ENCODE data around the gene NLRC3. TPM values are rescaled to one million over a fixed set of nuclear protein-coding genes. Genes with fewer than 3 reads are reported as not detected.
A peak's percentile ranks its signal among the peaks of the same experiment; 100 is the strongest.
"Not testable (repeated sequence)": the region's sequence is repeated elsewhere in the genome, so short reads cannot be mapped to it uniquely, and the experiment has no call there.

NLRC3 gene
- total and polyA plus RNA-seq, 2 experiments from 2014 or later: 0.11 TPM; not detected in 1

DNA sequence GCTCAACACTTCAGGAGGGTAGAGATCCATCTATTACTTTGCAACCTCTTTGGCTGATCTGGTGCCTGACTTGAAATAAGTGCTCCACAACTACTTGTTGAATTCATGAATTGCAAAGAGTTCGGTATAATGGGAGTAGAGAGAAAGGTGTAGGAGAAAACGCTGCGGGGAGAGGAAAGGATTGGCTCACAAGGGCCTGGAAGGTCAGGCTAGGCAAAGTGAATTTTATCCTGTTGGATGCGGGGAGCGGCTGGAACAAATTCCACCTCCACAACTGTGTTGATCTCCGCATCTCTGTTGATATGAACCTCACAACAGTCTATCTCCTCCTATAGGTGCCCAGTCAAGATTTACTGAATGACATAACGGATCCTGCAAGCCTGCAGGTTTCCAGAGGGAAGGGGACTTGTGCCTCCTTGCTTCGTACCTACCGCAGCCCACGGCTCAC lies 33.5 kb upstream of the NLRC3 start:
- H3K4me1 ChIP-seq (ENCODE audit: insufficient read depth): 0 out of 2 replicates have a peak, but pooled peaks cover 5% of the 10 kb centered on the region
- H3K4me2 ChIP-seq (ENCODE audit: unreplicated experiment): peak overlapping the region; percentile 88
- H3K36me3 ChIP-seq (ENCODE audit: low read depth): no peaks in the 10 kb centered on the region
- no peak for TF ChIP-seq EZH2 (IDR thresholded peaks at IDR 0.05; ENCODE audit: insufficient read depth, poor library complexity, severe bottlenecking)
- TF ChIP-seq EZH2phosphoT487 (IDR thresholded peaks at IDR 0.05; ENCODE audit: insufficient read depth, low read depth): no peak
- peaks cover 40% of the 10 kb centered on the region for H3K79me2 ChIP-seq (ENCODE audit: insufficient read depth)
- peak overlapping the region; percentile 98 for H2AFZ ChIP-seq
- H4K20me1 ChIP-seq (ENCODE audit: insufficient read depth): no peaks in the 10 kb centered on the region
- no peaks in the 10 kb centered on the region for H3K9me3 ChIP-seq (ENCODE audit: low read depth)
- H3F3A ChIP-seq (ENCODE audit: insufficient read depth): no peaks in the 10 kb centered on the region
- in situ Hi-C loops (cut with MboI): no loop called here
- no peaks in the 10 kb centered on the region for H3K27me3 ChIP-seq (replicated peaks; ENCODE audit: insufficient read depth)
- H3K9me2 ChIP-seq (ENCODE audit: insufficient read depth): no peaks in the 10 kb centered on the region
- peak; percentile 48 for DNase-seq
- peak overlapping the region; percentile 81 for H3K9ac ChIP-seq
- H3K4me3 ChIP-seq: peak overlapping the region; percentile 93
- WGBS, 2 experiments (ENCODE audit: low coverage in 1 of 2, low lambda C conversion rate in 2 of 2, missing lambda C conversion rate in 2 of 2): 4 to 8% methylated on average over 10 of the region's 10 CpGs
- H3K27ac ChIP-seq: no peak overlapping the region

DNA sequence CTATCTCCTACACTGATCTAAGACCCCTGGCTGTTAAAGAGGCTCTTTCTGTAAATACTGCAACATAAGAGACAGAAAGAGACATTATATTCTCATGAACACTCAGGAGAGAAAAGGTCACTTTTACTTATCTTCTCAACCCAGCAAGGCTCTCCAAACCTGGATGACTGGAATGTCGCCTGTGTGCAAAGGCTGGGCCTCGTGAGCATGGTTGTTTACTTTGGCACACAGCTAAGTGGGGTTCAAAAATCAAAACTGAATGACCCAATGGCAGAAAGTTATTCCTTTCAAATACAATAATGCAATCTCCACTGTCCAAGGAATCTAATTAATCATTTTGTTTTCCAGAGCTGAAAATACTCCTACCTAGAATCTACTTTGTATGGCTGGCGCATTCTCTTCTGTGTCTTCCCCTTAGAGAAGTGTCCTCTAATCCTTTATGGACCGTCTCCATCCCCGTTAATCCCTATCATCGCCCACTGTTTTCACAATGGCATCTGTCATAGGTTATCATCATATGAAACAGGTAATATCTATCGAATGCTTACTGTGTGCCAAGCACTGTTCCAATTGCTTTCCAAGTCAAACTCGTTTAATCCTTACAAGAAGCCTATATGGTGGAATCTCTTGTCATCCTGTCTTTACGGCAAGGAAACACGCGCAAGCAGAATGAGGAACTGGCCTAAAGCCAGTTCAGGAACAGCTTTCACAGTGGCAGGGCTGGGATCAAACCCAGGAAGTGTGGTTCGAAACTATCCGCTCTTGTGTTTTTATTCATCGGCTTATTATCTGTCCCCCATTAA lies 32.9 kb upstream of the NLRC3 start:
- H3K79me2 ChIP-seq (ENCODE audit: insufficient read depth): peaks cover 34% of the 10 kb centered on the region
- DNase-seq: peak; percentile 15
- no peaks in the 10 kb centered on the region for H3K9me3 ChIP-seq (ENCODE audit: low read depth)
- no peaks in the 10 kb centered on the region for H3F3A ChIP-seq (ENCODE audit: insufficient read depth)
- H3K36me3 ChIP-seq (ENCODE audit: low read depth): no peaks in the 10 kb centered on the region
- no peaks in the 10 kb centered on the region for H4K20me1 ChIP-seq (ENCODE audit: insufficient read depth)
- no peak overlapping the region for H3K27ac ChIP-seq
- H2AFZ ChIP-seq: peak overlapping the region; percentile 98
- in situ Hi-C loops (cut with MboI): no loop called here
- WGBS, 2 experiments (ENCODE audit: low coverage in 1 of 2, low lambda C conversion rate in 2 of 2, missing lambda C conversion rate in 2 of 2): 69 to 70% methylated on average over 14 of the region's 14 CpGs
- TF ChIP-seq EZH2 (IDR thresholded peaks at IDR 0.05; ENCODE audit: insufficient read depth, poor library complexity, severe bottlenecking): no peak
- TF ChIP-seq EZH2phosphoT487 (IDR thresholded peaks at IDR 0.05; ENCODE audit: insufficient read depth, low read depth): no peak
- H3K4me1 ChIP-seq (ENCODE audit: insufficient read depth): 0 out of 2 replicates have a peak, but pooled peaks cover 5% of the 10 kb centered on the region
- no peaks in the 10 kb centered on the region for H3K27me3 ChIP-seq (replicated peaks; ENCODE audit: insufficient read depth)
- peak overlapping the region; percentile 93 for H3K4me3 ChIP-seq
- H3K9ac ChIP-seq: peak overlapping the region; percentile 81
- H3K9me2 ChIP-seq (ENCODE audit: insufficient read depth): no peaks in the 10 kb centered on the region
- peak overlapping the region; percentile 88 for H3K4me2 ChIP-seq (ENCODE audit: unreplicated experiment)

GRCh38 chr16:3608976-3609375 lies 31.8 kb upstream of the NLRC3 start:
- H3K9me2 ChIP-seq (ENCODE audit: insufficient read depth): not testable (repeated sequence)

GRCh38 chr16:3608069-3608468 lies 30.9 kb upstream of the NLRC3 start:
- H3K4me2 ChIP-seq (ENCODE audit: unreplicated experiment): no peak overlapping the region
- H3K9me2 ChIP-seq (ENCODE audit: insufficient read depth): no peaks in the 10 kb centered on the region
- H3K9ac ChIP-seq: no peak overlapping the region
- TF ChIP-seq EZH2 (IDR thresholded peaks at IDR 0.05; ENCODE audit: insufficient read depth, poor library complexity, severe bottlenecking) (no peak), EZH2phosphoT487 (IDR thresholded peaks at IDR 0.05; ENCODE audit: insufficient read depth, low read depth) (no peak)
- 61 to 69% methylated on average over 5 of the region's 5 CpGs for WGBS, 2 experiments (ENCODE audit: low coverage in 1 of 2, low lambda C conversion rate in 2 of 2, missing lambda C conversion rate in 2 of 2)
- H3K4me1 ChIP-seq (ENCODE audit: insufficient read depth): 0 out of 2 replicates have a peak, but pooled peaks cover 5% of the 10 kb centered on the region
- H3K9me3 ChIP-seq (ENCODE audit: low read depth): no peaks in the 10 kb centered on the region
- no peaks in the 10 kb centered on the region for H3F3A ChIP-seq (ENCODE audit: insufficient read depth)
- in situ Hi-C loops (cut with MboI): no loop called here
- H3K79me2 ChIP-seq (ENCODE audit: insufficient read depth): peaks cover 15% of the 10 kb centered on the region
- no peak overlapping the region for H3K27ac ChIP-seq
- no peak overlapping the region for H2AFZ ChIP-seq
- DNase-seq: no peak
- H3K4me3 ChIP-seq: no peak overlapping the region
- H3K27me3 ChIP-seq (replicated peaks; ENCODE audit: insufficient read depth): no peaks in the 10 kb centered on the region
- H4K20me1 ChIP-seq (ENCODE audit: insufficient read depth): no peaks in the 10 kb centered on the region
- no peaks in the 10 kb centered on the region for H3K36me3 ChIP-seq (ENCODE audit: low read depth)

More at GRCh38 chr16:3608976-3609375, 31.8 kb upstream of the NLRC3 start:
- H3K9me3 ChIP-seq (ENCODE audit: low read depth); H4K20me1 ChIP-seq (ENCODE audit: insufficient read depth); H2AFZ ChIP-seq; in situ Hi-C loops (cut with MboI); H3K36me3 ChIP-seq (ENCODE audit: low read depth); H3K4me3 ChIP-seq; H3K27ac ChIP-seq; H3K4me1 ChIP-seq (ENCODE audit: insufficient read depth); H3F3A ChIP-seq (ENCODE audit: insufficient read depth); DNase-seq; H3K27me3 ChIP-seq (replicated peaks; ENCODE audit: insufficient read depth); H3K4me2 ChIP-seq (ENCODE audit: unreplicated experiment); H3K9ac ChIP-seq: not testable (repeated sequence)
- WGBS, 2 experiments (ENCODE audit: low coverage in 1 of 2, low lambda C conversion rate in 2 of 2, missing lambda C conversion rate in 2 of 2): 91% methylated on average over 13 of the region's 13 CpGs
- peaks cover 23% of the 10 kb centered on the region for H3K79me2 ChIP-seq (ENCODE audit: insufficient read depth)
